ENCODE data around the gene SLC19A1. TPM values are rescaled to one million over a fixed set of nuclear protein-coding genes. Genes with fewer than 3 reads are reported as not detected.
"Not testable (repeated sequence)": the region's sequence is repeated elsewhere in the genome, so short reads cannot be mapped to it uniquely, and the experiment has no call there.

SLC19A1 gene
- polyA plus RNA-seq, 3 donors, result 25.0 to 53.0 (median 39.9) TPM

DNA sequence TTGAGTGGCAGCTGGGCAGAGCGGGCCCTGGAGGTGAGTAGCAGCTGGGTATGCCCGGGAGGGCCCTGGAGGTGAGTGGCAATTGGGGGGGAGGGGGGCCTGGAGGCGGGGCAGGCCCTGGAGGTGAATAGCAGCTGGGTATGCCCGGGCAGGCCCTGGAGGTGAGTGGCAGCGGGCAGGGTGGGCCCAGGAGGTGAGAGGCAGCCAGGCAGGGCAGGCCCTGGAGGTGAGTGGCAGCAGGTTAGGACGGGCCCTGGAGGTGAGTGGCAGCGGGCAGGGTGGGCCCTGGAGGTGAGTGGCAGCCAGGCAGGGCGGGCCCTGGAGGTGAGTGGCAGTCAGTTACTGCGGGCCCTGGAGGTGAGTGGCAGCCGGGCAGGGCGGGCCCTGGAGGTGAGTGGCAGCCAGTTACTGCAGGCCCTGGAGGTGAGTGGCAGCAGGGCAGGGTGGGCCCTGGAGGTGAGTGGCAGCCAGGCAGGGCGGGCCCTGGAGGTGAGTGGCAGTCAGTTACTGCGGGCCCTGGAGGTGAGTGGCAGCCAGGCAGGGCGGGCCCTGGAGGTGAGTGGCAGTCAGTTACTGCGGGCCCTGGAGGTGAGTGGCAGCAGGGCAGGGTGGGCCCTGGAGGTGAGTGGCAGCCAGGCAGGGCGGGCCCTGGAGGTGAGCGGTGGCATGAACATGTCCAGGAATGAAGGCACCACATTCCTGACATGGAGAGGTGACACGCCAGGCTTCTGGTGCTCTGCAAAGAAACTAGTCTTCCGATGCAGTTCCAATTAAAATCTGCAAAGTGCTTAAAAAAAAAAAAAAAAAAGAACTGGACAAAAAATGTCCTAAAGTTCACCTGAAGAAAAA is 14.9 kb downstream of the SLC19A1 start:
- H3K27me3 ChIP-seq (ENCODE audit: control insufficient read depth in 2 of 2, insufficient read depth in 2 of 2, low read length in 2 of 2); DNase-seq; H3K27me3 Mint-ChIP-seq (ENCODE audit: low read depth in 3 of 3); H3K27ac ChIP-seq (ENCODE audit: low read depth in 1 of 2, low read length in 2 of 2); H3K9me3 ChIP-seq (replicated peaks in 1 of 2; ENCODE audit: control insufficient read depth in 1 of 2, insufficient read depth in 1 of 2, low read length in 2 of 2); H3K4me3 ChIP-seq (replicated peaks in 1 of 3; ENCODE audit: low read depth in 2 of 3, low read length in 3 of 3); H4K20me1 ChIP-seq (ENCODE audit: insufficient read depth, low read length); H2AFZ ChIP-seq (ENCODE audit: insufficient read depth, low read depth, low read length, poor library complexity, severe bottlenecking); H3K9ac ChIP-seq (ENCODE audit: insufficient read depth, low read length, poor library complexity, severe bottlenecking); H3K4me1 Mint-ChIP-seq; H3K4me2 ChIP-seq (replicated peaks; ENCODE audit: extremely low read depth, low read length, poor library complexity, severe bottlenecking); H3K4me1 ChIP-seq (ENCODE audit: control insufficient read depth in 1 of 2, insufficient read depth in 2 of 2, low read length in 2 of 2); intact Hi-C loops (cut with micrococcal nuclease); H3K4me3 Mint-ChIP-seq: not testable (repeated sequence)
- Mint-ChIP-seq H3K36me3 (peaks cover 50 to 58% of the 10 kb centered on the region in 2 donors), H3K27ac (peak overlapping the region in 2 of 7 donors; percentile 46 to 63), H3K9me3 (peaks cover 0 to 12% (median 4%) of the 10 kb centered on the region in 7 donors)
- 92% methylated on average over 10 of the region's 19 CpGs for WGBS (ENCODE audit: insufficient coverage)
- H3K36me3 ChIP-seq (replicated peaks in 1 of 2; ENCODE audit: control insufficient read depth in 1 of 2, insufficient read depth in 2 of 2, low read length in 2 of 2), result peaks cover 82 to 89% of the 10 kb centered on the region in 2 donors
- H3K79me2 ChIP-seq (ENCODE audit: insufficient read depth, low read length), result peaks cover 11% of the 10 kb centered on the region

DNA sequence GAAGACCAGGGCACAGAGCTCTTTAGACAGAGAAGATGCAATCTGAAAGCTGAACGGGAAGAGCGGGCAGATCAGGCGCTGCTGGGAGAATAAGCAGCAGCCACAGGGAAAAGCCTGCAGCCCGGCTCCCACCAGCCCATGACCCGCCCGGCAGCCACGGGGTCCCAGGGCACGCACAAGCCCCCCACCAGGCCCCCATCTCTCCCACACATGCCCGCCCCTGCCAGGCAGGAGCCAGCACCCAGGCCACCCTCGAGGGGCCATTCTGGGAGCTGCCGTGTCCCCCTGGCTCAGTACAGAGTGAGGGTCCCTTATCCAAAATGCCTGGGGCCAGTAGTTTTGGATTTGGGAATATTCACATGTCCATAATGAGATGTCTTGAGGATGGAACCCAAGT is 16.3 kb downstream of the SLC19A1 start:
- no peak for DNase-seq
- WGBS (ENCODE audit: insufficient coverage), result 100% methylated on average over 9 of the region's 11 CpGs
- H3K4me3 Mint-ChIP-seq, result no peak overlapping the region
- Histone ChIP-seq H3K27ac (ENCODE audit: low read depth in 1 of 2, low read length in 2 of 2) (no peak overlapping the region), H3K4me1 (ENCODE audit: control insufficient read depth in 1 of 2, insufficient read depth in 2 of 2, low read length in 2 of 2) (no peaks in the 10 kb centered on the region), H3K27me3 (ENCODE audit: control insufficient read depth in 2 of 2, insufficient read depth in 2 of 2, low read length in 2 of 2) (no peaks in the 10 kb centered on the region), H3K79me2 (ENCODE audit: insufficient read depth, low read length) (no peaks in the 10 kb centered on the region), H3K36me3 (replicated peaks in 1 of 2; ENCODE audit: control insufficient read depth in 1 of 2, insufficient read depth in 2 of 2, low read length in 2 of 2) (peaks cover 84 to 95% of the 10 kb centered on the region in 2 donors), H2AFZ (ENCODE audit: insufficient read depth, low read depth, low read length, poor library complexity, severe bottlenecking) (no peak overlapping the region), H3K4me2 (replicated peaks; ENCODE audit: extremely low read depth, low read length, poor library complexity, severe bottlenecking) (no peak overlapping the region), H3K9ac (ENCODE audit: insufficient read depth, low read length, poor library complexity, severe bottlenecking) (no peak overlapping the region), H3K9me3 (replicated peaks in 1 of 2; ENCODE audit: control insufficient read depth in 1 of 2, insufficient read depth in 1 of 2, low read length in 2 of 2) (peaks cover 0 to 2% of the 10 kb centered on the region in 2 donors), H4K20me1 (ENCODE audit: insufficient read depth, low read length) (no peaks in the 10 kb centered on the region), H3K4me3 (replicated peaks in 1 of 3; ENCODE audit: low read depth in 2 of 3, low read length in 3 of 3) (no peak overlapping the region)
- H3K27ac Mint-ChIP-seq, result peak overlapping the region in 1 of 7 donors; percentile 28
- H3K36me3 Mint-ChIP-seq, result peaks cover 59 to 60% of the 10 kb centered on the region in 2 donors
- peaks cover 5 to 19% (median 10%) of the 10 kb centered on the region in 7 donors for H3K9me3 Mint-ChIP-seq
- no peaks in the 10 kb centered on the region for H3K4me1 Mint-ChIP-seq
- no peaks in the 10 kb centered on the region for H3K27me3 Mint-ChIP-seq (ENCODE audit: low read depth in 3 of 3)
- intact Hi-C loops (cut with micrococcal nuclease), result no loop called here
- TF ChIP-seq, protein P1, sequence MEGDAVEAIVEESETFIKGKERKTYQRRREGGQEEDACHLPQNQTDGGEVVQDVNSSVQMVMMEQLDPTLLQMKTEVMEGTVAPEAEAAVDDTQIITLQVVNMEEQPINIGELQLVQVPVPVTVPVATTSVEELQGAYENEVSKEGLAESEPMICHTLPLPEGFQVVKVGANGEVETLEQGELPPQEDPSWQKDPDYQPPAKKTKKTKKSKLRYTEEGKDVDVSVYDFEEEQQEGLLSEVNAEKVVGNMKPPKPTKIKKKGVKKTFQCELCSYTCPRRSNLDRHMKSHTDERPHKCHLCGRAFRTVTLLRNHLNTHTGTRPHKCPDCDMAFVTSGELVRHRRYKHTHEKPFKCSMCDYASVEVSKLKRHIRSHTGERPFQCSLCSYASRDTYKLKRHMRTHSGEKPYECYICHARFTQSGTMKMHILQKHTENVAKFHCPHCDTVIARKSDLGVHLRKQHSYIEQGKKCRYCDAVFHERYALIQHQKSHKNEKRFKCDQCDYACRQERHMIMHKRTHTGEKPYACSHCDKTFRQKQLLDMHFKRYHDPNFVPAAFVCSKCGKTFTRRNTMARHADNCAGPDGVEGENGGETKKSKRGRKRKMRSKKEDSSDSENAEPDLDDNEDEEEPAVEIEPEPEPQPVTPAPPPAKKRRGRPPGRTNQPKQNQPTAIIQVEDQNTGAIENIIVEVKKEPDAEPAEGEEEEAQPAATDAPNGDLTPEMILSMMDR (IDR thresholded peaks at IDR 0.05), result no peak
